Small intestine (tissue), 7 donors: ENCODE measurements around the gene TELO2. TPM values are rescaled to one million over a fixed set of nuclear protein-coding genes. Genes with fewer than 3 reads are reported as not detected.

Experiments used
- DNase-seq, 2 donors: peaks; one replicate each; pipeline versions ENCODE4 v3.0.0 to v3.0.0-alpha.2; 2013
- FAIRE-seq: peaks from 2 replicates; lab custom pipeline; 2012; peaks lifted over from hg19 to GRCh38; lab: Jason Lieb, UNC
- H3K27ac ChIP-seq, 3 donors: one replicate each; pipeline ENCODE4 v1.5.1; 2013; ENCODE audit warnings: low read length in 2 of 3, mild to moderate bottlenecking in 2 of 3, control low read depth in 1 of 3, inconsistent platforms in 1 of 3, low read depth in 1 of 3, moderate library complexity in 1 of 3
- H3K27me3 ChIP-seq, 3 donors: one replicate each; pipeline ENCODE4 v1.6.1; 2013; ENCODE audit warnings: low read length in 3 of 3, inconsistent platforms in 1 of 3; ENCODE audit not compliant: control insufficient read depth in 3 of 3, insufficient read depth in 3 of 3
- H3K36me3 ChIP-seq, 3 donors: one replicate each; pipeline ENCODE4 v1.6.1; 2013; ENCODE audit warnings: low read length in 3 of 3, inconsistent platforms in 1 of 3, low read depth in 1 of 3, mild to moderate bottlenecking in 1 of 3, moderate library complexity in 1 of 3; ENCODE audit not compliant: control insufficient read depth in 3 of 3, insufficient read depth in 2 of 3
- H3K4me1 ChIP-seq, 3 donors: one replicate each; pipeline ENCODE4 v1.6.1; 2013; ENCODE audit warnings: low read length in 2 of 3, inconsistent platforms in 1 of 3, low read depth in 1 of 3, mild to moderate bottlenecking in 1 of 3, moderate library complexity in 1 of 3; ENCODE audit not compliant: control insufficient read depth in 3 of 3, insufficient read depth in 2 of 3
- H3K4me3 ChIP-seq, 3 donors: one replicate each; pipeline ENCODE4 v1.5.1; 2013; ENCODE audit warnings: low read length in 3 of 3, control low read depth in 1 of 3, inconsistent platforms in 1 of 3, low read depth in 1 of 3, mild to moderate bottlenecking in 1 of 3, moderate library complexity in 1 of 3
- H3K9me3 ChIP-seq, 2 donors: one replicate each; pipeline ENCODE4 v1.6.1; 2013; ENCODE audit warnings: low read depth in 1 of 2, low read length in 1 of 2; ENCODE audit not compliant: control insufficient read depth in 2 of 2, insufficient read depth in 1 of 2
- WGBS, 3 donors: extraction: QIAGEN DNeasy Blood & Tissue Kit; methylation state at CpG; one replicate each; pipeline ENCODE4 v1.1.7; 2013; 5-methylcytosine and 5-hydroxymethylcytosine counted together
- polyA plus RNA-seq, 4 donors: library from polyadenylated mRNA; stranded (reverse) in 3 of 4; unstranded in 1 of 4; fragments of 200-250 nt in 3 of 4; fragments of 120-200 nt in 1 of 4; gene quantifications; one replicate each; pipeline versions ENCODE4 v1.2.1 to v1.2.3, GENCODE V29; 2013
- donor health status: healthy with polysubstance abuse.
- donor health status: control.
- donor health status: control.
- donor health status: Bipolar disorder and iron deficiency.
- donor health status: healthy.

The TELO2 gene
- polyA plus RNA-seq, 4 donors = 41.3 to 50.3 (median 44.7) TPM

DNA sequence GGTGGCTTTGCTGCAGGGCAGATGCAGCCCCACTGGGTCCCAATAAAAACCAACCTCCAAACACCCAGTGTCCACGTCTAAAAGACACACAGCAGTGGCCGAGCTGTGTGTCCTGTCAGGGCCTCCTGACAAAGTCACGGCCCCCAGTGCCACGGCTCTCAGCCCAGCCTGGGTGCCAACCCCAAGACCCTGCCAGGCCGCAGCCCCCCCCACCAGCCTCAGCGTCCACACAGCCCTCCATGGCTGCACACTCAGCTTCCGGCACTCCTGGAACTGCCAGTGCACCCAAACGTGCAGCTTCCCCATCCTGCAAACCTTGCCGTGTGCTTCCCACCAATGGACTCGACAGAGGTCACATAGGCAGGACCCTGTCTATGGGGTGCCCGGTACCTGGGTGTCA, 45.2 kb upstream of the TELO2 start:
- WGBS, 3 donors = 89 to 94% (median 90%) methylated on average over 10 to 11 of the region's 11 CpGs
- H3K36me3 ChIP-seq = peaks cover 8 to 77% (median 13%) of the 10 kb centered on the region in 3 donors
- no peak overlapping the region for H3K4me3 ChIP-seq
- DNase-seq = no peak
- FAIRE-seq = no peak
- no peak overlapping the region for H3K27ac ChIP-seq
- no peaks in the 10 kb centered on the region for H3K27me3 ChIP-seq
- no peaks in the 10 kb centered on the region for H3K4me1 ChIP-seq
- H3K9me3 ChIP-seq = no peaks in the 10 kb centered on the region

DNA sequence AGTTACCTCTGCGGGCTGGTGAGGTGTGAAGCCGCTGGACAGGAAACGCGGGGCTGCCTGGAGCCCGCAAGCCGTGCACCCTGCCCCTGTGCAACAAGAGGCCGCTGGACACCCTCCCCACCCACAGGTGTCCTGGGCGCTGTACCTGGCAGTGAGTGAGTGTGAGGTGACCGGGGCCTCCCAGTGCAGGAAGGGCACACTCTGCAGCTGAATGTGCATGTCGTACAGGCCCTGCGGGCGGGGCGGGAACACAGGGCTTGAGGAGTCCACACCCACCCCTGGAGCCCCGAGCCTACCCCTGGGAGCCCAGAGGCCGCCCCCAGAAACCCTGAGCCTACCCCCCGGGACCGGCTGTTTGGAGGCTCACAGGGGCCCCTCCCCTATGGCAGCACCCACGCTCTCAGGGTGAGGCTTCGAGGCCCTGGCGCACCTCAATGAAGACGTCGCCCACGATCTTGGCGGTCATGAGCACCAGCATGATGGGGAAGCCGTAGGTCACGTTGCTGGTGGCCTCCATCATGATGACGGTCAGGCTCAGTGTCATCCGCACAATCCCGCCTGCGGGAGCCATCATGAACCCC, 44.5 kb upstream of the TELO2 start:
- H3K36me3 ChIP-seq = peaks cover 8 to 84% (median 16%) of the 10 kb centered on the region in 3 donors
- FAIRE-seq (no peak), DNase-seq (no peak)
- no peak overlapping the region for H3K27ac ChIP-seq
- WGBS, 3 donors = 94 to 95% (median 94%) methylated on average over 29 to 30 of the region's 30 CpGs
- H3K27me3 ChIP-seq = no peaks in the 10 kb centered on the region
- H3K9me3 ChIP-seq = no peaks in the 10 kb centered on the region
- no peak overlapping the region for H3K4me3 ChIP-seq
- no peaks in the 10 kb centered on the region for H3K4me1 ChIP-seq

DNA sequence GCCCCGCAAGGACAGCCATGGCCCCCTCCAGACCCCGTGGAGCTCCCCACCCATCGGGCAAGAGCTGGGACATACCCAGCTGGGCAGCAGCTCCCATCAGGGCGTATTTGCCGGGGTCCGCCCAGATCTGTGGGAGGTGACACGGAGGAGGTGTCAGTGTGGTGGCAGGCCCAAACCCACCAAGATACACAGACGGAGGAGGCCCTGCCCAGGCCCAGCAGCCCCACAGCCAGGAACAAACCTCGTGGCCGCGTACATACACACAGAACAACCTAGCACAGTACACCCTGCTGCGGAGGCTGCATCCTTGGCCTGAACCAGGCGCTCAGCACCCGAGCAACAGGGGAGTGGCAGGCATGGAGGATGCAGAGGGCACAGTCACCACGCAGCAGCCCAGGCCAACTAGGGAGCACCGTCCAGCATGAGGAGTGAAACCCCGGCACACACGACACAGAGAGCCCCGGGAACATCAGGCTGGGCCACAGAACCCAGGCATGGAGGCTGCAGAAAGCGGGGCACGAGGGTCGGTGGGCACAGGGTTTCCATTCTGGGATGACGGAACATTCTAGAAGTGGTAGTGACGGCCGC, 43.9 kb upstream of the TELO2 start:
- Histone ChIP-seq H3K4me3 (no peak overlapping the region), H3K36me3 (peaks cover 8 to 90% (median 20%) of the 10 kb centered on the region in 3 donors), H3K4me1 (no peaks in the 10 kb centered on the region), H3K27me3 (no peaks in the 10 kb centered on the region), H3K9me3 (no peaks in the 10 kb centered on the region), H3K27ac (no peak overlapping the region)
- no peak for DNase-seq
- 95 to 96% (median 95%) methylated on average over 23 to 25 of the region's 25 CpGs for WGBS, 3 donors
- no peak for FAIRE-seq

DNA sequence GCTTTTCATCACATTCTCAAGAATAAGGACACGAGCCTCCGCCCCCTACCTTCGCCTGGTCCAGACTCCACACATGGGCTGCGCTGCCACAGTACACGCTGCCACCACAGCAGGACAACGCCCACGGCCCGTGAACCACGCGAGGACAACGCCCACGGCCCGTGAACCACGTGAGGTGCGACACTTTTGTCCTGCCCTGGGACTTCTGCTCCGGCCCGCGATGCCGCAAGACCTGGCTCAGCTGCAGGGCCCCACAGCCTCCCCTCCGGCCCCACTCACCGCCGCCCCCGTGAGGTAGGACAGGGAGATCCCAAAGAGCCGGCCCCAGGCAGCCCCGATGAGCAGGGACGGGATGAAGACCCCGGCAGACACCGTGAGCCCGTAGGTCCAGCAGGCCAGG, 42.9 kb upstream of the TELO2 start:
- DNase-seq = no peak
- FAIRE-seq = no peak
- Histone ChIP-seq H3K27me3 (no peaks in the 10 kb centered on the region), H3K4me3 (no peak overlapping the region), H3K27ac (no peak overlapping the region), H3K36me3 (peaks cover 12 to 96% (median 22%) of the 10 kb centered on the region in 3 donors), H3K4me1 (no peaks in the 10 kb centered on the region), H3K9me3 (no peaks in the 10 kb centered on the region)
- WGBS, 3 donors = 89 to 93% (median 90%) methylated on average over 29 of the region's 29 CpGs

DNA sequence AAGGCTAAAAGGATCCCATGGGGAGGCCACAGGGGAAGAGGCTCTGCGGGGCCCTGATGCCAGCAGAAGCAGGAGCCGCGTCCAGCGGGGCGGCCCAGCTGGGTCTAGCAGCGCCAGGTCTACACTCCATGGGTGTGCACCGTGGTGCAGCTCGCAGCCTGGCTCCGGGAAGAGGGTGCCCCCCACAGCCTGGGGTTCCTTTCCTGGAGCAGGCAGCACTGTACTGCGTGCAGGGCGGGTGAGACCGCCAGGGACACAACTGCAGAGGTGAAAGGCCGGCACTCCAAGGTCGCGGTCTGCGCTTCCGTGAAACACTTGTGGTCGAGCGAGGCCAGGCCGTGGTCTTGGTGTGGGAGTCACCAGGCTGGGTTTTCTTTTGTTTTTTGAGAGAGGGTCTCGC, 42.3 kb upstream of the TELO2 start:
- FAIRE-seq (no peak), DNase-seq (no peak)
- H3K36me3 ChIP-seq = peaks cover 16 to 98% (median 25%) of the 10 kb centered on the region in 3 donors
- H3K27me3 ChIP-seq = no peaks in the 10 kb centered on the region
- no peak overlapping the region for H3K27ac ChIP-seq
- no peak overlapping the region for H3K4me3 ChIP-seq
- WGBS, 3 donors = 96 to 98% (median 97%) methylated on average over 21 of the region's 21 CpGs
- no peaks in the 10 kb centered on the region for H3K4me1 ChIP-seq
- H3K9me3 ChIP-seq = no peaks in the 10 kb centered on the region

DNA sequence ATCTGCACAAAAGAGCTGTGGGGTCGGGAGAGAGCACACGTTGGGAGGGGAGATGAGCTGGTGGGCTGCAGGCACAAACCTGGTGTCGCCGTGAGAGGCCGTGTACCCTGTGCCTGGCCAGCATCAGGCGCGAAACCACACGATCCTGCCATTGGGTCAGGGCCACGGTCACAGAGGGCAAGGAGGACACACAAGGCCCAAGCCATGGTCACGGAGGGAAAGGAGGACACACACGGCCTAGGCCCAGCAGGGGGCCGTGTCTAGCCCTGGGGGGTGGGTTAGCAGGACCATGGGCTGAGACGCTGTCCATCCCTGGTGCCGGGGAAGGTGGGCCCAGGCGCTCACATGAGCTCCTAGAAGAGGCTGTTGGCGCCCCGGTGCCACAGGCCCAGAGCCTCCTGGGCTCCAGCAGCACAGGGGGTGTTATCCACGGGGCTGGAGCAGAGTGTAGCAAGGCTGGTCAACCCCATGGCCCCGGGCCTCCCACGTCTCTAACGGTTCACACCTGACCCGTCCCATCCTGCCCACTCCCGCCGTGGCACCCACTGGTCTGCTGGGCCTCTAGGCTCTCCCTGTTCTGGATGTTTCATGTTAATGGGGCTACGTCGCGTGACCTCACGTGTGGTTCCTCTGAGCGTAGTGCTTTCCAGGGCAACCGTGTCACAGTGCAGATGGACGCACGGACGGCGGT, 41.3 kb upstream of the TELO2 start:
- Histone ChIP-seq H3K36me3 (peaks cover 16 to 95% (median 28%) of the 10 kb centered on the region in 3 donors), H3K4me1 (no peaks in the 10 kb centered on the region), H3K27ac (no peak overlapping the region), H3K4me3 (no peak overlapping the region), H3K9me3 (no peaks in the 10 kb centered on the region), H3K27me3 (no peaks in the 10 kb centered on the region)
- no peak for FAIRE-seq
- DNase-seq = no peak
- WGBS, 3 donors = 94 to 96% (median 95%) methylated on average over 29 to 34 of the region's 34 CpGs

DNA sequence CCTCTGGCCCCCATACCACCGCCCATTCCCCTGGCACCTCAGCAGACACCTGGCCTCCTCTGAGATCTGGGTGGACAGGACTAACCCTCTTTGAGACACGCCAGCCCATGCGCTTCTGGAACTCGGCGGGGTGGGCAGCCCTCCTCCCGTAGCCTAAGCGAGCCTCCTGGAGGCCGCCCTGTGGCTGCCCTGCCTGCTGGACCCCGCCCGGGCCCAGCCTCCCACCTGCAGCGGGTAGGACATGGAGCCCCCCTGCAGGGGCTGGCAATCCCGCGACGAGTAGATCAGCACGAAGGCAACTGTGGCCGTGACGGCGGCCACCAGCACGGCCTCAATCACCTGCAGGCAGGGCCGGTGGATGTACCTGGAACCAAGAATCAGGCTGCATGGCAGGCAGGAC, 40.6 kb upstream of the TELO2 start:
- FAIRE-seq (no peak), DNase-seq (no peak)
- H3K4me1 ChIP-seq = no peaks in the 10 kb centered on the region
- H3K9me3 ChIP-seq = no peaks in the 10 kb centered on the region
- H3K27ac ChIP-seq = no peak overlapping the region
- WGBS, 3 donors = 96 to 98% (median 96%) methylated on average over 18 to 20 of the region's 20 CpGs
- no peaks in the 10 kb centered on the region for H3K27me3 ChIP-seq
- no peak overlapping the region for H3K4me3 ChIP-seq
- H3K36me3 ChIP-seq = peaks cover 16 to 95% (median 28%) of the 10 kb centered on the region in 3 donors

DNA sequence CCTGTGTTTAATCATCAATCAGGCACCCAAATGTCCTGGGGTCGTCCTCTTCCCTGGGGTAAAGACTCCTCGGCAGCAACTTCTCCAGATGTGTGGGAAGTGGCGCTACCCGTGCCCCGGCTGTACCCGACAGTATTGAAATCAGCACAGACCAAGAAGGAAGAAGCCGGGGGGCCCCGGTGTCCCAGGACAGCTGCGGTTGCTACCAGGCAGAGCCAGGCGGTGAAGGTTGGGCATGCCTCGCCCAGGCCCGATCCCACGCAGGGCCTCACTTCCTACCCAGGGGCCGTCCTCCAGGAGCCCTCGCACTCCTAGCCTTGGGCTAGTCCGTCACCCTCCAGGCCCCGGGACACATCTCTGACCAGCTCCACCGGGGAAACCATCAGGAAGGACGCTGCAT, 39.8 kb upstream of the TELO2 start:
- Histone ChIP-seq H3K36me3 (peaks cover 16 to 95% (median 28%) of the 10 kb centered on the region in 3 donors), H3K4me3 (no peak overlapping the region), H3K27me3 (no peaks in the 10 kb centered on the region), H3K4me1 (no peaks in the 10 kb centered on the region), H3K27ac (no peak overlapping the region), H3K9me3 (no peaks in the 10 kb centered on the region)
- FAIRE-seq (no peak), DNase-seq (no peak)
- WGBS, 3 donors = 95 to 96% (median 96%) methylated on average over 15 to 19 of the region's 19 CpGs
